ENCODE results near the gene CCDC175. TPM values are rescaled to one million over a fixed set of nuclear protein-coding genes. Genes with fewer than 3 reads are reported as not detected.

CCDC175 gene
- polyA plus RNA-seq (2011; rRNA removed) (not detected in 2 replicates), polyA plus RNA-seq (2017; fragmentation: RNase III; extraction: RNeasy Plus Mini Kit Qiagen cat#74134 plus additional on column Dnase treatment) (not detected in 3 replicates), polyA minus RNA-seq (2011; rRNA and poly(A)+ RNA removed) (not detected in 2 replicates)
- not detected in 2 replicates for polyA plus RNA-seq (2012; cell fraction: cytosol; rRNA removed)
- not detected in 2 replicates for polyA plus RNA-seq (2012; cell fraction: nucleus; rRNA removed)

DNA sequence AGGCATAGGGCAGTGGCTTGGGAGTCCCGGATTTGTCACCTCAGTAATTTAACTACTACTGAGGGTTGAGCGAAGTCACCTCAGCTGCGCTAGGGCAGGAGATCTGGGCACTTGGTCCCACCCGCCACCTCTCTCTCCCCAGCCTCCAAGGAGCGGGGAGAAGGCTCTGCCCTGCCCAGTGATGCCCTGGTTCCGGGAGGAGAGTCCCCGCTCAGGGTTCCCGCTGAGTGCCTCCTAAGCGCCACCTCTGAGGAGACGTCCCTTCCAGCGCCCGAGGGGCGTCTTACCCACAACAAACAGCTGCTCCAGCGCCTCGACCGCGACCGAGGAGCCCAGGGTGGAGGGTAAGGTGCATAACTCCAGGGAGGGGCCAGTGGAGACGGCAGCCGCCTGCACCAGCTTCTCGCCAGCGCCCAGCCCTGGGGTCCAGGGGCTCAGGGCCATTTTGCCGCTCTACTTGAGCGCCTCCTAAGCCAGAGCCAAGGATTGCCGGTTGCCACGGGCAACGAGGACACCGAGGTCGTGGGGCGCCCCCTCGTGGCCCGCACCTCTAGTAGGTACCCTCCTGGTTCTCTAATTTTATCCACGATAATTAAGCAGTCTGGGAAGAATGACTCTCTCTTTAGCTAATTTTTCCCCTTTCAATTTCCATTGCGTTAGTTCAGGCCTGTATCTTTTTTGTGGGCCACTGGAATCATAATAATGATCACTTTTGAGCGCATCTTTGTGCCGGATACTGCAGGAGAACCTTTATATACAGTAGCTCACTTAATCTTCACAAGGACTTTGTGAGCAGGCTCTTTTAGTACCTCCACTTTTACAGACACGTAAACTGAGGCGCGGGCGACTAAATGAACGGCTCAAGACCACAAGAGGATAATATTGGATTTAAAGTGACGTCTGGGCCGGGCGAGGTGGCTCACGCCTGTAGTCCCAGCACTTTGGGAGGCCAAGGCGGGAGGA lies at the start of gene CCDC175:
Gene CCDC175 (minus strand): TSS at position 481 of the 963 bp plus-strand sequence. CDS start 37 bp downstream, at position 444.
- Histone ChIP-seq H3K4me1 (no peaks in the 10 kb centered on the region), H3K4me3 (peak within 1 kb of the TSS; percentile 58), H3K27ac (peak within 1 kb of the TSS; percentile 52 to 71; a peak in 4 of 6 replicates), H3K9me3 (no peaks in the 10 kb centered on the region), H3K4me2 (peak within 1 kb of the TSS; percentile 97)
- TF ChIP-seq, protein P1, sequence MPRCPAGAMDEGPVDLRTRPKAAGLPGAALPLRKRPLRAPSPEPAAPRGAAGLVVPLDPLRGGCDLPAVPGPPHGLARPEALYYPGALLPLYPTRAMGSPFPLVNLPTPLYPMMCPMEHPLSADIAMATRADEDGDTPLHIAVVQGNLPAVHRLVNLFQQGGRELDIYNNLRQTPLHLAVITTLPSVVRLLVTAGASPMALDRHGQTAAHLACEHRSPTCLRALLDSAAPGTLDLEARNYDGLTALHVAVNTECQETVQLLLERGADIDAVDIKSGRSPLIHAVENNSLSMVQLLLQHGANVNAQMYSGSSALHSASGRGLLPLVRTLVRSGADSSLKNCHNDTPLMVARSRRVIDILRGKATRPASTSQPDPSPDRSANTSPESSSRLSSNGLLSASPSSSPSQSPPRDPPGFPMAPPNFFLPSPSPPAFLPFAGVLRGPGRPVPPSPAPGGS (IDR thresholded peaks at IDR 0.05): no peak
- peak; percentile 82 for TF ChIP-seq SMC3 (IDR thresholded peaks at IDR 0.05)
- TF ChIP-seq KDM5A (IDR thresholded peaks at IDR 0.05): no peak
- TF ChIP-seq HEYL (CRISPR knock-in tag; IDR thresholded peaks at IDR 0.05): no peak
- no peak for TF ChIP-seq RARB (CRISPR knock-in tag; IDR thresholded peaks at IDR 0.05)
- TF ChIP-seq KDM1A (IDR thresholded peaks at IDR 0.05; ENCODE audit: low read depth): no peak
- TF ChIP-seq NPAS2 (CRISPR knock-in tag; IDR thresholded peaks at IDR 0.05; ENCODE audit: borderline replicate concordance): no peak
- no peak for TF ChIP-seq ZSCAN20 (CRISPR knock-in tag; IDR thresholded peaks at IDR 0.05)
- no peak for TF ChIP-seq FOSB (CRISPR knock-in tag; IDR thresholded peaks at IDR 0.05)
- TF ChIP-seq NR3C1 (IDR thresholded peaks at IDR 0.05): no peak
- TF ChIP-seq CBX2 (IDR thresholded peaks at IDR 0.05; ENCODE audit: borderline replicate concordance, low read depth): no peak
- no peak for TF ChIP-seq MYC (IDR thresholded peaks at IDR 0.05; ENCODE audit: borderline replicate concordance, low read length)
- TF ChIP-seq, protein P2, sequence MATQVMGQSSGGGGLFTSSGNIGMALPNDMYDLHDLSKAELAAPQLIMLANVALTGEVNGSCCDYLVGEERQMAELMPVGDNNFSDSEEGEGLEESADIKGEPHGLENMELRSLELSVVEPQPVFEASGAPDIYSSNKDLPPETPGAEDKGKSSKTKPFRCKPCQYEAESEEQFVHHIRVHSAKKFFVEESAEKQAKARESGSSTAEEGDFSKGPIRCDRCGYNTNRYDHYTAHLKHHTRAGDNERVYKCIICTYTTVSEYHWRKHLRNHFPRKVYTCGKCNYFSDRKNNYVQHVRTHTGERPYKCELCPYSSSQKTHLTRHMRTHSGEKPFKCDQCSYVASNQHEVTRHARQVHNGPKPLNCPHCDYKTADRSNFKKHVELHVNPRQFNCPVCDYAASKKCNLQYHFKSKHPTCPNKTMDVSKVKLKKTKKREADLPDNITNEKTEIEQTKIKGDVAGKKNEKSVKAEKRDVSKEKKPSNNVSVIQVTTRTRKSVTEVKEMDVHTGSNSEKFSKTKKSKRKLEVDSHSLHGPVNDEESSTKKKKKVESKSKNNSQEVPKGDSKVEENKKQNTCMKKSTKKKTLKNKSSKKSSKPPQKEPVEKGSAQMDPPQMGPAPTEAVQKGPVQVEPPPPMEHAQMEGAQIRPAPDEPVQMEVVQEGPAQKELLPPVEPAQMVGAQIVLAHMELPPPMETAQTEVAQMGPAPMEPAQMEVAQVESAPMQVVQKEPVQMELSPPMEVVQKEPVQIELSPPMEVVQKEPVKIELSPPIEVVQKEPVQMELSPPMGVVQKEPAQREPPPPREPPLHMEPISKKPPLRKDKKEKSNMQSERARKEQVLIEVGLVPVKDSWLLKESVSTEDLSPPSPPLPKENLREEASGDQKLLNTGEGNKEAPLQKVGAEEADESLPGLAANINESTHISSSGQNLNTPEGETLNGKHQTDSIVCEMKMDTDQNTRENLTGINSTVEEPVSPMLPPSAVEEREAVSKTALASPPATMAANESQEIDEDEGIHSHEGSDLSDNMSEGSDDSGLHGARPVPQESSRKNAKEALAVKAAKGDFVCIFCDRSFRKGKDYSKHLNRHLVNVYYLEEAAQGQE (IDR thresholded peaks at IDR 0.05): no peak
- TF ChIP-seq, protein P3, sequence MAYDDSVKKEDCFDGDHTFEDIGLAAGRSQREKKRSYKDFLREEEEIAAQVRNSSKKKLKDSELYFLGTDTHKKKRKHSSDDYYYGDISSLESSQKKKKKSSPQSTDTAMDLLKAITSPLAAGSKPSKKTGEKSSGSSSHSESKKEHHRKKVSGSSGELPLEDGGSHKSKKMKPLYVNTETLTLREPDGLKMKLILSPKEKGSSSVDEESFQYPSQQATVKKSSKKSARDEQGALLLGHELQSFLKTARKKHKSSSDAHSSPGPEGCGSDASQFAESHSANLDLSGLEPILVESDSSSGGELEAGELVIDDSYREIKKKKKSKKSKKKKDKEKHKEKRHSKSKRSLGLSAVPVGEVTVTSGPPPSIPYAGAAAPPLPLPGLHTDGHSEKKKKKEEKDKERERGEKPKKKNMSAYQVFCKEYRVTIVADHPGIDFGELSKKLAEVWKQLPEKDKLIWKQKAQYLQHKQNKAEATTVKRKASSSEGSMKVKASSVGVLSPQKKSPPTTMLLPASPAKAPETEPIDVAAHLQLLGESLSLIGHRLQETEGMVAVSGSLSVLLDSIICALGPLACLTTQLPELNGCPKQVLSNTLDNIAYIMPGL (CRISPR knock-in tag; IDR thresholded peaks at IDR 0.05; ENCODE audit: borderline replicate concordance): no peak
- no peak for TF ChIP-seq CHD4 (IDR thresholded peaks at IDR 0.05; ENCODE audit: borderline replicate concordance)
- TF ChIP-seq EHMT2 (IDR thresholded peaks at IDR 0.05; ENCODE audit: low read depth): no peak
- TF ChIP-seq POLR2AphosphoS2 (conservative IDR thresholded peaks at IDR 0.05; ENCODE audit: low read length): no peak
- TF ChIP-seq RNF2 (IDR thresholded peaks at IDR 0.05; ENCODE audit: borderline replicate concordance, low read depth): no peak
- peak; percentile 78 to 85 for TF ChIP-seq RAD21 (conservative IDR thresholded peaks at IDR 0.05 in 1 of 2, IDR thresholded peaks at IDR 0.05 in 1 of 2)
- TF ChIP-seq ZFP36 (IDR thresholded peaks at IDR 0.05; ENCODE audit: borderline replicate concordance, partially characterized antibody): no peak
- TF ChIP-seq USF2 (IDR thresholded peaks at IDR 0.05): no peak
- TF ChIP-seq TP53 (CRISPR knock-in tag; IDR thresholded peaks at IDR 0.05): no peak
- TF ChIP-seq, protein P4, sequence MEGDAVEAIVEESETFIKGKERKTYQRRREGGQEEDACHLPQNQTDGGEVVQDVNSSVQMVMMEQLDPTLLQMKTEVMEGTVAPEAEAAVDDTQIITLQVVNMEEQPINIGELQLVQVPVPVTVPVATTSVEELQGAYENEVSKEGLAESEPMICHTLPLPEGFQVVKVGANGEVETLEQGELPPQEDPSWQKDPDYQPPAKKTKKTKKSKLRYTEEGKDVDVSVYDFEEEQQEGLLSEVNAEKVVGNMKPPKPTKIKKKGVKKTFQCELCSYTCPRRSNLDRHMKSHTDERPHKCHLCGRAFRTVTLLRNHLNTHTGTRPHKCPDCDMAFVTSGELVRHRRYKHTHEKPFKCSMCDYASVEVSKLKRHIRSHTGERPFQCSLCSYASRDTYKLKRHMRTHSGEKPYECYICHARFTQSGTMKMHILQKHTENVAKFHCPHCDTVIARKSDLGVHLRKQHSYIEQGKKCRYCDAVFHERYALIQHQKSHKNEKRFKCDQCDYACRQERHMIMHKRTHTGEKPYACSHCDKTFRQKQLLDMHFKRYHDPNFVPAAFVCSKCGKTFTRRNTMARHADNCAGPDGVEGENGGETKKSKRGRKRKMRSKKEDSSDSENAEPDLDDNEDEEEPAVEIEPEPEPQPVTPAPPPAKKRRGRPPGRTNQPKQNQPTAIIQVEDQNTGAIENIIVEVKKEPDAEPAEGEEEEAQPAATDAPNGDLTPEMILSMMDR (IDR thresholded peaks at IDR 0.05): peak; percentile 91
- TF ChIP-seq HOXB5 (CRISPR knock-in tag; IDR thresholded peaks at IDR 0.05): no peak
- CTCF ChIA-PET: interaction anchor here (0.6 to 6.2 kb wide), 52 partner anchors 9 to 1075 kb away, joined by 3 to 69 read pairs (median 4); partner anchors contain the start of genes JKAMP and L3HYPDH
- WGBS (ENCODE audit: missing lambda C conversion rate): 15% methylated on average over 33 of the region's 46 CpGs
- DNase-seq (ENCODE audit: low read depth in 1 of 2, low spot score in 1 of 2) (peak; percentile 77 to 87), ATAC-seq (peak; percentile 96 to 100), FAIRE-seq (no peak)
- POLR2A ChIA-PET: interaction anchor here (0.8 to 1.4 kb wide), 2 partner anchors 69 to 93 kb away, joined by 3 to 13 read pairs; partner anchors contain the start of genes JKAMP and L3HYPDH
